Stimulated activated CD8-positive, alpha-beta memory T cell treated with anti-CD3 and anti-CD28 coated beads, Interleukin-2, amount 100 ng/mL, for 48 hours (primary cell): Measurements from ENCODE around the gene VKORC1L1.
"Not testable (repeated sequence)": the region's sequence is repeated elsewhere in the genome, so short reads cannot be mapped to it uniquely, and the experiment has no call there.

Experiments
- DNase-seq, 2 donors: peaks; one replicate each; pipeline ENCODE4 v3.0.0-alpha.2; 2020; ENCODE audit warnings: low read depth in 2 of 2

VKORC1L1 gene

DNA sequence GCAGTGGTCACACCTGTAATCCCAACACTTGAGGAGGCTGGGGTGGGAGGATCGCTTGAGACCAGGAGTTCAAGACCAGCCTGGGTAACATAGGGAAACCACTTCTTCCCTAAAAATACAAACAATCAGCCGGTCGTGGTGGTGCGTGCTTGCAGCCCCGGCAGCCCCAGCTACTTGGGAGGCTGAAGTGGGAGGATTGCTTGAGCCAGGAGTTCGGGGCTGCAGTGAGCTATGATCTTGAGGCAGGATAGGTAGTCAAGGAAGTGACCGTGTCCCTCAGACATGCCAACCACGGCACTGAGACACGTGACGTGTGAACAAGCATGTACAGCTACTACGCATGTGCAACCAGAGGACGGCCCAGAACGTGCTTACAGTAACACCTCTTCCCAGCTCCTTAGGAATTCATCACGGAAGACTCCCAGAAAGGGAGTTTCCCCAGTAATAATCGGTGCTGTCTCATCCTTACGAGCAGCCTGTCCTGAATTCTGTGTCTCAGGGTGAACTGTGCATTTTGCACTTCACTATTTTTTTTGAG, 103.9 kb downstream of the VKORC1L1 start:
- no peak for DNase-seq

DNA sequence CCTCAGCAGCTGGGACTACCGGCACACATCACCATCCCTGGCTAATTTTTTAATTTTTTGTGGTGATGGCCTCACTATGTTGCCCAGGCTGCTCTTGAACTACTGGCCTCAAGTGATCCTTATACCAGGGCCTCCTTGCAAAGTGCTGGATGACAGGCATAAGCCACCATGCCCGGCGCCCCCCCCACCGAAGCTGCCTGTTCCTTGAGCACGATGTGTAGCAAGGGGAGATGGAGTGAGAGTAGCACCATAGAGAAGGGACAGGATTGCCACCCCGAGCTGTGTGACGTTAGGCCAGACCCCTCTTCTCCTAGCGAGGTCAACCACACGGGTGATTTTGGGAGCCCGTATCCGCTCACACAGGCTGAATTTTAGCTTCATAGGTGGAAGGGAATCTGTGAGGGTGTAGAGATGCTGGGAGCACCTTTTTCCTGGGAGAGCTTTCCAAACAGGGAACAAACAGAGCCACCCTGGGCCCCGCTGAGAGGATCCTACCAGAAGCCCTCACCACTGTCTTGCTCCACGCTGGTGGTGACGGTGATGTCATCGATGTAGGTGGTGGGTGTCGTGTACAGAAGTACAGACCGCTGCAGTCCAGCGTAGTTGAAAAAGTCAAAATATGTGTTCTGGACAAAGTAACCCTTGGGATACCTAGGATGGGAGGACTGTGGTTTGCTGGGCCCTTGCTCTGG, 106.2 kb downstream of the VKORC1L1 start:
- no peak for DNase-seq

DNA sequence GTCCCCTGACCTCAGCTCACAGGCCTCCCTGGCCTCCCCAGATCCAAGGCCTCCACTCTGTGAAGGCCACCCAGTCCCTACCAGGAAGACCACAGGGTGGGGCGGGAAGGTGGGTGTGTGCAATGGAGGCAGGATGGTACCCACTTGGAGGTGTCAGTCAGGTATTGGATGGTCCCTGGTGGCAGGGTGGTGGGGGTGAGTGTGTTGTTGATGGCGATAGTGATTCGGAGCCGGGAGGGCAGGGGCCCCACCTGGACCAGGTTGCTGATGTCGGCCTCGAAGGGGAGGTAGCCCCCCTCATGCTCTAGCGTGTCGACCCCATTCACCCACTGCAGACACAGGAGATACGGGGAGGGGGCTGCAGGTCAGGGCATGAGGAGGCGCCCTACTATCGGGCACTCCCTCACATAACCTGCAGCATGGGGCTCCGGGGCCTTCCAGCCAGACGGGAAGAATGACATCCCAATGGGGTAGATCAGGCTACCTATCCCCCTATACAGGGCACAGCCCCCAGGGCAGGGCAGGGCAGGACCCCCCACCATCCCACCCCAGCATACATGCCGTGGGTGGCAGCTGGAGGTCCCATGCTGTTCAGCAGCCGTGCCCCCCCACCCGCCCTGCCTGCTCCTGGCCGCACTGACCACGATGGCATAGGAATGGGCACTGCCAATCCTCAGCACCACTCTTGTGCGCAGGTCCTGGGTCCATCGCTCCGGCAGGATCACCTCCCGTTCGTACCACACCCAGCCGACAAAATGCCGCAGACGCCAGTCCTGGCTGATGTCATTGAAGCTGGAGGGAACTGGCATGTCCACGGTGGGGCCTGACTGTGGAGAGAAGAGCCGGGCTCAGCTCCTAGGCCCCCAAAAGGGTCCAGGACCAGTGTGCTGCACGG, 107.0 kb downstream of the VKORC1L1 start:
- no peak for DNase-seq

DNA sequence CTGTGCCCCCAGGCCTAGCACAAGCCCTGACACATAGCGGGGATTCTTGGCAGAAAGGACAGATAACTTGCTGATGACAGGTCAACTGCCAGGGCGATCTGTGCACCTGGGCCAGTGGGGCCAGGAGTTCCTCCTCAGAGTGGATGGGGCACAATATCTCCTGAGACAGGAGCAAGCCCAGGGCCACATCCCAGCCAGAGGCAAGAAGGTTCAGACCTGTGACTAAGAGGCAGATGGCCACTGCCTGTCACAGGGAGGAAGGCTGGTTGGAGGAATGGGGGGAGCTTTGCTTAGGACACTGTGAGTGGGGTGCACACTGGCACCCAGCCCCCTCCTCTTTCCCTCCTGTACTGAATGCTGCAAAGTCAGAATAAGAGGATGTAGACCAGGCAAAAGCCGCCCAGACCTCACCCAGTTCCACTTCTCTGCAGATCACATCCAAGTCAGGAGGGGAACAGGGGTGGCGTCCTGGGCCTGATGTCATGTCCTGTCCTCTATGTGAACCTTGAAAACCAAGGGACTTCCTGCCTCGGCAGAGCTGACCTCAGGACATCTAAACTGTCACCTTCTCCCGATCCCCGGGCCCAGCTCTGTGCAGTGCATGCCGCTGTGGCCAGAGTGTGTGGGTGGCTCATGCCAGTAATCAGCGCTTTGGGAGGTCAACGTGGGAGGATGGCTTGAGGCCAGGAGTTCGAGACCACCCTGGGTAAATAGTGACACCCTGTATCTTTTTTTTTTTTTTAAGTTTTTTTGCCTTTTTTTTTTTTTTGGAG, 107.8 kb downstream of the VKORC1L1 start:
- DNase-seq = peak; percentile 37 to 39

DNA sequence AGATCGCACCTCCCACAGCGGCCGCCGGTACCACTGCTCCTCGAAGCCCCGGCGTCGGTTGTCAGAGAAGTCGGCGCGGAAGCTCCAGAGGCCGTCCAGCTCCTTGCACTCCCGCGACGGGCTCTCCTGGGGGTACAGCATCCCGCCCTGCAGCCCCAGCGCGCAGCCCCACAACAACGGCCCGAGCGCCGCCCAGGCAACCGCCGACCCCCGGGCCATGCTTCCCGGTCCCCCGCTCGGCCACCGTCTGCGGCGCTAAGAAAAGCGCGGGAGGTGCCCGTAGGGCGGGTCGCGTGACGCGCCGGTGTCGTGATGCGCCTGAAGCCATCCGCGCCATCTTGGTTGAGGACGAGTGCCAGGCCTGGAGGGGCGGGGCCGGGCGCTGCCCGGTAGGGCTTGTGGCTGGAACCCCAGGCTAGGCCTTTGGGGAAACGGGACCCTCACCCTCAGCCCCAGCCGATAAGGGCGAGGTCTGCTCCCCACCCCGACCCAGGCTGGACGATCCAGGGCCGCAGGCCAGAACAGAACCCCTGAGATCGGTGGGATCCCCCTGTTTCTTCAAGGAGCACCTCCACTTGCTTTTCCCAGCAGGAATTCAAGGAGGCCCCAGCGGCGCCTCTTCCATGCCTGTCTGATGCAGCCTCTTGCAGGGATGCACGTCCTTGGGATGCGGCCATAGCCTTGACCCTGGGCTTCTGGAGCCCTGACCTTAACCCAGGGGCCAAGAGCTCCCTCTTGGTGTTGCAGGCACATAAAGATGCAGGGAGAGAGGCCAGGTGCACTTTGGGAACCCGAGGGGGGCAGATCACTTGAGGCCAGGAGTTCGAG, 109.3 kb downstream of the VKORC1L1 start, which contains the start of gene GUSB:
Gene GUSB, minus strand, starts transcription at position 249 of the 828 bp plus-strand sequence. Its CDS starts 30 bp downstream, at position 219.
- peak; percentile 86 to 91 for DNase-seq

DNA sequence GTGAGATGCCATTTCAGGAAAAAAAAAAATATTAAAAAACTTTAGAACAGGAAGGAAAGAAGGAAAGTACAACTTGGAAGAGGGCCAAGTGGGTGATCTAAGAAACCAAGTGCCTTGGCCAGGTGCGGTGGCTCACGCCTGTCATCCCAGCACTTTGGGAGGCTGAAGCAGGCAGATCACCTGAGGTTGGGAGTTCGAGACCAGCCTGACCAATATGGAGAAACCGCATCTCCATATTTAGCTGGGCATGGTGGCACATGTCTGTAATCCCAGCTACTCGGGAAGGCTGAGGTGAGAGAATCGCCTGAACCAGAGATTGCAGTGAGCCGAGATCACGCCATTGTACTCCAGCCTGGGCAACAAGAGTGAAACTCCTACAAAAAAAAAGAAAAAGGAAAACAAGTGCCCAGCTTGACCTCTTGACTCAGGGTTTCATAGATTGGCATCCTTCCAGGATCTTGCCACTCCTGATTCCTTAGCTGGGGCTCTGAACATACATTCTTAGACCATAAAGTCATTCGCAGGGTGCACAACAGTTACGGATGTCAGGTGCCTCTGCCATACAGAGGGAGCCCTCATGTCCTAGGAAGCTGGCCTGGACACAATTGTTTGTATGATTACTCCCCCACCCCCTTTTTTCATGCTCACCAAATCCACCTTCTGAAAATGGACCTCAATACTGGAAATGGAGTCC, 111.2 kb downstream of the VKORC1L1 start:
- DNase-seq = no peak

DNA sequence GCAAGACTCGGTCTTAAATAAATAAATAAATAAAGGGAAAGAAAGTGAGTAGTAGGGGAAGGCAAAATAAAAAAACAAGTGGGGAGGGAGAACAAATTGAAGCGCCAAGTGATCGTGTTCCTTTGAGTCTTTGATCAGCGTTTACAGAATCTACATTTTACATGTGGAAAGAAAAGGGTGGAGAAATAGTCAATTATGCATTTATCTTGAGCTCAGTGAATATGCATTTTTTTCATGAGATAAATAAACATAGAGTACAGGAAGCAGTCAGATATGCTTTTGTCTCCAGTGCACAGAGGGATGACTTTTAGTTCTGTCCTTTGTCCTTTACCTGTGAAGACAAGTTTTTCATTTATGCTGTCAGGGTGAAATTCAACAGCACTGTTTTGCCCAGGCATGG, 115.2 kb downstream of the VKORC1L1 start:
- DNase-seq = no peak

DNA sequence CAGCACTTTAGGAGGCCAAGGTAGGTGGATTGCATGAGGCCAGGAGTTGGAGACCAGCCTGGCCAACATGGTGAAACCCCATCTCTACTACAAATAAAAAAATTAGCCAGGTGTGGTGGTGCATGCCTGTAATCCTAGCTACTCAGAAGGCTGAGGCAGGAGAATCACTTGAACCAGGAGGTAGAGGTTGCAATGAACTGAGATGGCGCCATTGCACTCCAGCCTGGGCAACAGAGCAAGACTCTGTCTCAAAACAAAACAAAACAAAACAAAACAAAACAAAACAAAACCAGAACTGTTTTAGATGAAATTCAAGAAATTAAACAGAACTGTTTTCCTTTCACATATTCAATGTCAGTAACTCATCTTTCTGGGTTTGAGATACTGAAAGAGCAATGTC, 115.6 kb downstream of the VKORC1L1 start:
- DNase-seq = not testable (repeated sequence)

DNA sequence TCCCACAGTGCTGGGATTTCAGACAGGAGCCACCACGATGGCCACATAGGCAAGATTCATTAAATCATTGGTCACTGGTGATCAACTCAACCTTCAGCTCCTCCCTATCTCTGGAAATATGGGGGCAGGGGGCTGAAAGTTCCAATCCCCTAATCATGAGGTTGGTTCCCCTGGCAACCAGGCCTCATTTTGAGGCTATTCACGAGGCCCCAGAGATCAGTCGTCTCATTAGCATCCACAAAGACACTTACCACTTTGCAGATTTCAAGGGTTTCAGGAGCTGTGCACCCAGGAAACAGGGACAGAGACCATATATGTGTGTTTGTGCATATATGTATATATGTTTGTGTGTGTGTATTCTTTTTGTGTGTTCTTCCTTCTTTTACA, 116.8 kb downstream of the VKORC1L1 start:
- no peak for DNase-seq

DNA sequence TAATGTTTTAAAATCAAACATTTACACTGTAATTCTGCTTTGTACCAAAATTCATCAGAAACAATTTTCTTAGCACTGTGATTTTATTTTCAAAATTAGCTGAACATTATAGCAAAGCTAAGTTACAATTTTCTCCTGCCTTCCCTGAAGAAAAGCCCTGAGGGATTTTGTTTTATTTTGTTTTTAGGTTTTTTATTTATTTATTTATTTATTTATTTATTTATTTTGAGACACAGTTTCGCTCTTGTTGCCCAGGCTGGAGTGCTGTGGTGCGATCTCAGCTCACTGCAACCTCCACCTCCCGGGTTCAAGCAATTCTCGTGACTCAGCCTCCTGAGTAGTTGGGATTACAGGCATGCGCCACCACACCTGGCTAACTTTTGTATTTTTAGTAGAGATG, 119.0 kb downstream of the VKORC1L1 start:
- DNase-seq = not testable (repeated sequence)

DNA sequence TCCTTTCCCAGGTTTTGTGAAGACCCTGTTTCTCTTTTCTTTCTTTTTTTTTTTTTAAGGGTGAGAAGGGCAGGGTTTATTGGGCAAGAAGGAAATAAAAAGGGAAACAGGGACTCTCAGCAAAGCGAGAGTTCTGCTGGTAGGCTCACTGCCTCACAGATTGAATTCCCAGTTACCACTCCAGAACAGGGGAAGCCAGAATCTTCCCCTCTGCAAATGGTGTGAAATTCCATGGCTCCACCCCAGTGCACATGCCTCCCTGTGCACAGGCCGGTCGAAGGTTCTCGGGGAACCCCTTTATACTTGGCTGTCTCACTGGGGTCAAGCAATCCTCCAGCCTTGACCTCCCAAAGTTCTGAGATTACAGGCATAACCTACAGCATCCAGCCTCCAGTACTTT, 119.7 kb downstream of the VKORC1L1 start:
- no peak for DNase-seq

DNA sequence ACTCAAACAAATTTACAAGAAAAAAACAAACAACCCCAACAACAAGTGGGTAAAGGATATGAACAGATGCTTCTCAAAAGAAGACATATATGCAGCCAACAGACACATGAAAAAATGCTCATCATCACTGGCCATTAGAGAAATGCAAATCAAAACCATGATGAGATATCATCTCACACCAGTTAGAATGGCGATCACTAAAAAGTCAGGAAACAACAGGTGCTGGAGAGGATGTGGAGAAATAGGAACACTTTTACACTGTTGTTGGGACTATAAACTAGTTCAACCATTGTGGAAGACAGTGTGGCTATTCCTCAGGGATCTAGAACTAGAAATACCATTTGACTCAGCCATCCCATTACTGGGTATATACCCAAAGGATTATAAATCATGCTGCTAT, 122.1 kb downstream of the VKORC1L1 start:
- DNase-seq = not testable (repeated sequence)

DNA sequence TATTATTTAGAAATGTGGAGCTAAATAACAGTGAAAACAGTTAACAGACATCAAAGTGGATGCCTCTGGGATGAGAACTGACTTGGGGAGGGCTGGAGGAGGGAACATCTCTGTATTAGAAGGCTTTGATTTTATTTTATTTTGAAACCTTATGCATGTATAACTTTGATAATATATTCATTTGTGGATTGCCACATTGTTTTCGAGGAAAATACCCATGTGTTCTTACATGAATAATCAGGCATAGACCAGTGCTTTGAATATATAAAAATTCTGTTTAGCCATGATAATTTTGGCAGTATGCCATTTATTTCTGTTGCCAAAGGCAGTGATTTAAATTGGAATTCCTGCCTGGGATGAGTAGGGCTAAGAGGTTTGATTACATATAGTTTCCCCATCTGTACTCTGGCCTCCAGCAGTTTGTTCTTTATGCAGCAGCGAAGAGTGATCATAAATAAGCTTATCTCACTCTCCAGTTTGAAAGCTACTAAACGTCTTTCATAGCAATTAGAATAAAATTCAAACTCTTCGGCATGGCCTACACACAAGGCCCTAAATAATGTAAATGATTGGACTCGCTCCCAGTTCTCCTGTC, 128.0 kb downstream of the VKORC1L1 start:
- DNase-seq = not testable (repeated sequence)

DNA sequence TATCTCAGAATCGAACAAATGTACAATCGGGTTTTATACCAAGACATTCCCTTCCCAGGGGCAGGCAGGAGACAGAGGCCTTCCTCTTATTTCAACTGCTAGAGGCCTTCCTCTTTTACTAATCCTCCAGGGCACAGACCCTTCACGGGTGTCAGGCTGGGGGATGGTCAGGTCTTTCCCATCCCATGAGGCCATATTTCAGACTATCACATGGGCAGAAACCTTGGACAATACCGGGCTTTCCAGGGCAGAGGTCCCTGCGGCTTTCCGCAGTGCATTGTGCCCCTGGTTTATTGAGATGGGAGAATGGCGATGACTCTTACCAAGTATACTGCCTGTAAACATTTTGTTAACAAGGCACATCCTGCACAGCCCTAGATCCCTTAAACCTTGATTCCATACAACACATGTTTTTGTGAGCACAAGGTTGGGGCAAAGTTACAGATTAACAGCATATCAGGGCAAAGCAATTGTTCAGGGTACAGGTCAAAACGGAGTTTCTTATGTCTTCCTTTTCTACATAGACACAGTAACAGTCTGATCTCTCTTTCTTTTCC, 132.3 kb downstream of the VKORC1L1 start:
- DNase-seq = not testable (repeated sequence)

DNA sequence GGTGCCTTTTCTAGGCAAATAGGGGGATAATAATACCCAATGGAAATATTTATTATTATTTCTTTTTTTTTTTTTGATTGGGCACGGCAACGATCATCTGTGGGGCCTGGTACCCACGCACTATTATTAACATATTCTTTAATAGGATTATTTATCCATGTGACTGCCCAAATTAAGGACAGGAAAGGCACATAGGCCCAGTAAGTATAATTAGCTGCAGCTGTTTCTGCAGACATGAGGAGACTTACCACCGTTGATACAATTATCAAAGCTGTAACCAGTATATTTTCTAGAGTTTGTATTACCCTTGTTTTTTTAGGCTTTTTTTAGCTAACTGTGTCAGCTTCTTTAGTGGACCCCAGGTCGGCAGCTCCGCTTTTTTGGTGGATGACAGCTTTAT, 134.4 kb downstream of the VKORC1L1 start:
- DNase-seq = no peak
